ENCODE results near the gene OXA1L. TPM values are rescaled to one million over a fixed set of nuclear protein-coding genes. Genes with fewer than 3 reads are reported as not detected.
"Not testable (repeated sequence)": the region's sequence is repeated elsewhere in the genome, so short reads cannot be mapped to it uniquely, and the experiment has no call there.

OXA1L gene
- polyA plus RNA-seq (ENCODE audit: insufficient read length in 3 of 3): 100 to 1,000 TPM; 130 to 148 (median 140) TPM
- long read RNA-seq, donor 1, transcript OXA1L-201 (10 exons, 1,719 nt): major isoform, 31 of 245 reads
- long read RNA-seq, donor 1, partial matches to known transcripts: 181 of 245 reads
- long read RNA-seq, donor 1, other reads (novel, unspliced or antisense): 32 of 245 reads
- long read RNA-seq, donor 2, transcript OXA1L-201 (10 exons, 1,719 nt): major isoform, 51 of 123 reads
- long read RNA-seq, donor 2, partial matches to known transcripts: 69 of 123 reads
- long read RNA-seq, donor 2, other reads (novel, unspliced or antisense): 0 of 123 reads
- long read RNA-seq, donor 3, transcript OXA1L-201 (10 exons, 1,719 nt): major isoform, 42 of 118 reads
- long read RNA-seq, donor 3, partial matches to known transcripts: 73 of 118 reads
- long read RNA-seq, donor 3, other reads (novel, unspliced or antisense): 0 of 118 reads
- long read RNA-seq, donor 4, transcript OXA1L-201 (10 exons, 1,719 nt): major isoform, 41 of 106 reads
- long read RNA-seq, donor 4, partial matches to known transcripts: 64 of 106 reads
- long read RNA-seq, donor 4, other reads (novel, unspliced or antisense): 0 of 106 reads
- long read RNA-seq, donor 5, transcript OXA1L-201 (10 exons, 1,719 nt): major isoform, 7 of 42 reads
- long read RNA-seq, donor 5, partial matches to known transcripts: 35 of 42 reads
- long read RNA-seq, donor 5, other reads (novel, unspliced or antisense): 0 of 42 reads
- long read RNA-seq, donor 6, transcript OXA1L-201 (10 exons, 1,719 nt): major isoform, 24 of 230 reads
- long read RNA-seq, donor 6, partial matches to known transcripts: 176 of 230 reads
- long read RNA-seq, donor 6, other reads (novel, unspliced or antisense): 29 of 230 reads
- long read RNA-seq, donor 7, transcript OXA1L-201 (10 exons, 1,719 nt): major isoform, 35 of 147 reads
- long read RNA-seq, donor 7, partial matches to known transcripts: 108 of 147 reads
- long read RNA-seq, donor 7, other reads (novel, unspliced or antisense): 0 of 147 reads
- long read RNA-seq, donor 8, transcript OXA1L-201 (10 exons, 1,719 nt): major isoform, 7 of 35 reads
- long read RNA-seq, donor 8, partial matches to known transcripts: 28 of 35 reads
- long read RNA-seq, donor 8, other reads (novel, unspliced or antisense): 0 of 35 reads
- long read RNA-seq, donor 9, transcript OXA1L-201 (10 exons, 1,719 nt): major isoform, 43 of 150 reads
- long read RNA-seq, donor 9, partial matches to known transcripts: 107 of 150 reads
- long read RNA-seq, donor 9, other reads (novel, unspliced or antisense): 0 of 150 reads
- long read RNA-seq, donor 10, transcript OXA1L-201 (10 exons, 1,719 nt): major isoform, 26 of 63 reads
- long read RNA-seq, donor 10, partial matches to known transcripts: 34 of 63 reads
- long read RNA-seq, donor 10, other reads (novel, unspliced or antisense): 0 of 63 reads
- long read RNA-seq, donor 11, transcript OXA1L-201 (10 exons, 1,719 nt): major isoform, 17 of 75 reads
- long read RNA-seq, donor 11, partial matches to known transcripts: 58 of 75 reads
- long read RNA-seq, donor 11, other reads (novel, unspliced or antisense): 0 of 75 reads
- long read RNA-seq, donor 12, transcript OXA1L-201 (10 exons, 1,719 nt): major isoform, 43 of 115 reads
- long read RNA-seq, donor 12, partial matches to known transcripts: 66 of 115 reads
- long read RNA-seq, donor 12, other reads (novel, unspliced or antisense): 5 of 115 reads
- long read RNA-seq, donor 13, transcript OXA1L-201 (10 exons, 1,719 nt): major isoform, 12 of 94 reads
- long read RNA-seq, donor 13, partial matches to known transcripts: 80 of 94 reads
- long read RNA-seq, donor 13, other reads (novel, unspliced or antisense): 0 of 94 reads
- long read RNA-seq, donor 14: 0 reads
- long read RNA-seq, donor 15: 0 reads
- long read RNA-seq, donor 16, transcript OXA1L-201 (10 exons, 1,719 nt): major isoform, 48 of 173 reads
- long read RNA-seq, donor 16, partial matches to known transcripts: 122 of 173 reads
- long read RNA-seq, donor 16, other reads (novel, unspliced or antisense): 0 of 173 reads

- DNase-seq: peak; percentile 98
These were observed at the start of gene OXA1L for GRCh38 chr14:22766457-22767322. Gene OXA1L (plus strand): TSS chr14:22766688. CDS start chr14:22766702, 14 bp downstream.

GRCh38 chr14:22718091-22718490 lies 48.4 kb upstream of the OXA1L start:
- no peak for DNase-seq

GRCh38 chr14:22721213-22721612 lies 45.3 kb upstream of the OXA1L start:
- DNase-seq: no peak

- no peak for DNase-seq
These were observed 42.7 kb upstream of the OXA1L start for GRCh38 chr14:22723815-22724214.

- not testable (repeated sequence) for DNase-seq
These were observed 41.6 kb upstream of the OXA1L start for GRCh38 chr14:22724847-22725246.

- not testable (repeated sequence) for DNase-seq
These were observed 41.1 kb upstream of the OXA1L start for GRCh38 chr14:22725374-22725773.

GRCh38 chr14:22726012-22726411 lies 40.5 kb upstream of the OXA1L start:
- no peak for DNase-seq

GRCh38 chr14:22732062-22732461 lies 34.4 kb upstream of the OXA1L start:
- not testable (repeated sequence) for DNase-seq

GRCh38 chr14:22733829-22734228 lies 32.7 kb upstream of the OXA1L start:
- no peak for DNase-seq

- no peak for DNase-seq
These were observed 31.4 kb upstream of the OXA1L start for GRCh38 chr14:22735096-22735495.

GRCh38 chr14:22736384-22736783 lies 30.1 kb upstream of the OXA1L start:
- DNase-seq: not testable (repeated sequence)

GRCh38 chr14:22737052-22737451 lies 29.4 kb upstream of the OXA1L start:
- DNase-seq: no peak

GRCh38 chr14:22739423-22739822 lies 27.1 kb upstream of the OXA1L start:
- no peak for DNase-seq

GRCh38 chr14:22740020-22740419 lies 26.5 kb upstream of the OXA1L start:
- DNase-seq: no peak

GRCh38 chr14:22747769-22748168 lies 18.7 kb upstream of the OXA1L start:
- no peak for DNase-seq

GRCh38 chr14:22748206-22748605 lies 18.3 kb upstream of the OXA1L start:
- DNase-seq: no peak

- no peak for DNase-seq
These were observed 17.8 kb upstream of the OXA1L start for GRCh38 chr14:22748631-22749068.

- no peak for DNase-seq
These were observed 14.1 kb upstream of the OXA1L start for GRCh38 chr14:22752422-22752821.

- no peak for DNase-seq
These were observed 12.9 kb upstream of the OXA1L start for GRCh38 chr14:22753586-22753985.
